Measurements from ENCODE around the gene ADAMTS1.

The ADAMTS1 gene

DNA sequence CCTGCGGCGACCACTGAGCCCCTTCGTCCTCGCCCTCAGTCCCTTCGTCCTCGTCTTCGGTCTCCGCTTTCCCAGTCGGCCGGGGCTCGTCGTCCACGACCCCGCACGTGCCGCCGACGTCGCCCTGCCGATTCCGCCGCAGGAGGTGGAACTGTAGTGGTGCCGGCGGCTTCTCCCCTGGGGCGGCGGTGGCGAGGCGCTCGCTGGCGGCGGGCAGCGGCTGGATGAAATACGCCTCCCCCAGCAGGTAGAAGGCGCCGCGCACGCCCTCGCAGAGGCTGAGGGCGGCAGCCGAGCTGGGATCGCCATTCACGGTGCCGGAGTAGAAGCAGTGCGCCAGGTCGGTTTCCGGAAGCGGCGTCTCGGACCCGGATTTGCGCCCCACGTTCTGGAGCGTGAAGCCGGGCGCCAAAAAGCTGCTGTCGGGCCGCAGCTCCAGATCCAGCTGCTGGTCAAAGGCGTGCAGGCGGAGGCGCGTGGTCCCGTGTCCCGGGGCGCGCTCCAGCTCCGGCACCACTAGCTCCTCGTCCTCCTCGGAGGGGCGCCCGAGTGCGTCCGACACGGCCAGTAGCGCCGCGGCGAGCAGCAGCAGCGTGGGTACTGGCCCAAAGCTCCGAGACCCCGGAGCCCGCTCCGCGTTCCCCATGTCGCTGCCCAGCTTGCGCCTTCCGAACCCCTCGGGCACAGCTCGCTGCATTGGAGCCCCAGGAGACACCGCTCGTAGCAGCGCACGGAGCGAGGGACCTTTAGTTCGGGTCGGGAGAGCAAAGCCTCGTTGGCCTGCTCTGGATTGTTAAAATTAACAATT, 747 bp downstream of the ADAMTS1 start:
- DNase-seq (ENCODE audit: low spot score), result no peak

DNA sequence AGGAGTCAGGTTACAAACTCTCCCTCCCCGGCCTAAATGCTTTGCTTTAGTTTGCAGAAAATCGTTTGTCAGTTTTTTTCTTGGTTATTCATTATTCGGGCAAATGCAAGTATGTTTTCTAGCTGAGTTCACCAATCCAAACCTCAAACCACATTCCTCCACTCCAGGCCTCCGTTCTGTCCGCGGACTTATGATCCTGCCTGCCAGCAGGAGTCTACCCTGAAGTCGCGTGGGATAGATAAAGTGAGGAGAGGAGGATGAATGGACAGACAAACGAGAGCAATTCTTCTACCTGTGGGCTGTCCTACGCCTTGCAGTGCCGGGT, 1.3 kb downstream of the ADAMTS1 start:
- no peak for DNase-seq (ENCODE audit: low spot score)

DNA sequence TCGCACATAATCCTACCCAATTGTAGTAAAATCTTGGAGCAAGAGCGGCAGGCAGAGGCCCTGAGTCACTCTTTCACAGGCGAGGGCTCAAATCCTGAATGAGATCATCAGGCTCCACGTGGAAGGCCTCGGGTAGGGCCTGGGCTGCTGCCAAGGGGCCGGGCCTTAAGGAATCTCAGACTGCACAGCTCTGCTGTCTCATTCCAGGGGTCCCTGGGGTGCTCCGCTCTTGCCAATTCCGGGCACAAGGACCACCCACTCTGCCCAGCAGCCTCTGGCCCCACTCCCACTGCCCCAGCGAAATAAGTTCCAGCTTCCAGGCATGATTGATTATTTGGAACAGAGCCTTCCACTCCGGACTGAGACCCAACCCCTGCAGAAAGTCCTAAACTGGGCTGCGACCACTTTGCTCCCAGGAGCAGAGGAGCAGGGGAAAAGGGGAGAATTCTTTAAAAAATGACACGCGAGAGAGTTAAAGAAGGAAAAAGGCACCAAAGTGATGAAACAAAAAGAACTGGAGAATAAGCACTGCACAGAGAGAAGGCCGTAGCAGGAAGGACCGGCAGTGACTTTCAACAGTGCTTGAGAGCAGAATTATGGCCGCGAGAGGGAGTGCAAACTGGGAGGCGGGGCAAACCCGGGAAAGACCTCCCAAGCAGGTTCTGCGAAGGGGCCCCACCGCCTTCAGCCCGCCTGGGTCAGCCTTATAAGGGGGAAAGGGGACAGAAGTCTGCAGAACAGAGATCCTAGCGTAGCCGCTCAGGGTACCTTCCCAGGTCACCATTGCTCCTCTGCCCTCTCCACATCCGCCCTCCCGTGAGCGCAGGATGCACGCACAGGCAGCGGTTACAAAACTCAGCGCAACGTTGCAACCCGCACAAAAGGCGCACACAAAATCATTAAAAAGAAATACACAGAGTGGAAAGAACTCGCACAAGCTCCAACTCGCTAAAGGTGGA, 2.0 kb downstream of the ADAMTS1 start:
- DNase-seq (ENCODE audit: low spot score), result no peak

DNA sequence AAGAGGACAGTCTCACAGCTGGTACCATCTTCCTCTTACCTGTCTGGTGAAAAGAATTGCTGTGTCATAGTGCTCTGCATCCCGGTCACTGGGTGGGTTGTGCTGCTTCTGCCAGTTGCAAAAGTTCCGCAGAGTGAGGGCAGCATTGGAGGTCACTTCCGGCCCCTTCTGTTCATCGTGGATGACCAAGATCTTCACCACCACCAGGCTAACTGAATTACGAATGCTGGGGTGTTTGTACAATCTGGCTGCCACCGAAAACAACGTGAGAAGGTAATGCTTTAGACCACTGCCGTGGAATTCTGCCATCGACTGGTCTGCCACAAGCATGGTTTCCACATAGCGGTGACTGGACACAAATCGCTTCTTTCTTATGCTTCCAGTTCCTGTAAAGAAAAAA, 2.9 kb downstream of the ADAMTS1 start:
- DNase-seq (ENCODE audit: low spot score), result no peak

DNA sequence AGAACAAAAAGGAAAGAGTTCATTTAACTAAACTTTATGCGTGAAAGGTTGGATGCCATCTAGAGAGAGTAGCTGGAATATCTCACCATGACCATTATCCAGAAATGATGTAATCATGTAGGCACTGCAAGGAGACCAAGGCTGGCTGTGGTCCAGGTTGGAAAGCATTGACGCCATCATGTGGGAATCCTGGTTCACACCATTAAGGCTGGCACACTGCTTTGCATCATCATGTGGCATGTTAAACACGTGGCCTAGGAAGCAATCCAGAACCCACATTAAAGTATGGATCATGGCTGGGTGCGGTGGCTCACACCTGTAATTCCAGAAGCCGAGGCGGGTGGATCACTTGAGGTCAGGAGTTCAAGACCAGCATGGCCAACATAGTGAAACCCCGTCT, 4.3 kb downstream of the ADAMTS1 start:
- no peak for DNase-seq (ENCODE audit: low spot score)

DNA sequence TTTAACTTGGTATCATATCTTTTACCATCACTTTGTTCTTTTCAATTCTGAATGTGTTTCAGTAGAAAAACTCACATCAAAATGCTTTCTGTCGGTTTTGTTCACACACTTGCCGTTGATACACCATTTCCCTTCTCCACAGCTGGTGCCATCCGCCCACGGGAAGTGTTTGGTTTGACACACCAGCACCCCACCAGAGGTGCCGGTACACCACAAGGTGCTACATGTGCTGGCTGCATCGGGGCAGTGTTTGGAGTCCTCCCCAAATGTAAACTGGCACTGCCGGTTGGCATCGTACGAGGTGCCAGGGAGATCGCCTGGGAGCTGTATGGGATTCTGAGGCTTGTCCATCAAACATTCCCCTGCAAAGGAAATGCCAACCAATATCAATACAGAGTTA, 5.0 kb downstream of the ADAMTS1 start:
- DNase-seq (ENCODE audit: low spot score), result no peak

DNA sequence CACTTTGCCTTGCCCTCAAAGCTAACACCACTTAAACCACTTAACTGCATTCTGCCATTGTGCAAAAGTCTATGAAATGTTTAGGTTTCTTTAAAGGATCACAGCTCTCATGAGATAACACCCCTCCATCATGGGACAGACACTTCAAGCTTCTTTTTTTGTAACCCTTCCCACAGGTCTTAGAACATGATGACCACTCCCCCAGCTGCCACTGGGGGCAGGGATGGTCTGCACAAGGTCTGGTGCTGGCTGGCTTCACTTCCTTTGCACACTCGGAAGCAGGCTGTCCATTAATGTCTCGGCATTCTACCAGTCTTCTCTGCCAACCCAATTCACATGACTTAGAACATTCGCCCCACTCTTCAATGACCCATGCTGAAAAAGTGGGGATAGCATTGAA, 7.7 kb downstream of the ADAMTS1 start:
- DNase-seq (ENCODE audit: low spot score), result no peak

DNA sequence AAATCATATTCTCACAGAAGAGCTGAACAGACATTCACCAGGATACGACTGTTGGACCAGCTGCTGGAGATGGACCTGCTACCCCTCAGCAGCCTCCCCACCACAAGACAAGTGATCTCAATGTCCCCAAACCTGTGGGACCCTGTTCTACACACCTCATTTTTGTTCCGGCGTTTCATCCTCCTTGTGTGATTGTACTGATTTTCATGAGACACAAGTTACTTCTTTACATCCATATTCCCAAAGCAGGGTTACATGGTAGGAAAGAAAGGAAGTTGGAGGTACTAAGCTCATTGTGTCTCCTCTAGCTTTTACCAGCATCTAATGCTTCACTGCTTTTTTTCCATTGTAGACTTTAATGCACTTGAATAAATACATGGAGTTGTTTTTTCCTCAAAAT, 8.7 kb downstream of the ADAMTS1 start:
- no peak for DNase-seq (ENCODE audit: low spot score)

DNA sequence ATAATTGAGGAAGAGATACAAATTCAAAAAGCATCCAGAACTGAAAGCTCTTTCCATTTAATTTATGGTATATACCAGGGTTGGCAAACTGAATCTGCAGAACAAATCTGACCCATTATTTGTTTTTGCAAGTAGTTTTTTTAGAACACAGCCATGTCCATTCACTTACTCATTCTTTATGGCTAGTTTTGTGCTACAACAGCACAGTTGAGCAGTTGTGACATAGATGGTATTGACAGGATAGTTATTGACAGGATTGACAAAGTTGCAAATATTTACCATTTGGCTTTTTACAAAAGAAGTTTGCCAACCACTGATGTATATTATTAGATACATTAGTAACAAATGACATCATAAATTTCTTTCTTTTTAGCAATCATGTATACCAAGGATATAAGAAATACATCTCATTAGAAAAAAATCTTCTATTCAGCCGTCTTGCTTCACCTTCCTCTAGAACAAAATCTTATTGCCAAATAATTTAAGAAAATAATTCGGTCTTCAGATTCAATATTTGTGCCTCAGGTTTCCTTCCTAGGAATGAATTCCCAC, 9.4 kb downstream of the ADAMTS1 start:
- DNase-seq (ENCODE audit: low spot score), result no peak

DNA sequence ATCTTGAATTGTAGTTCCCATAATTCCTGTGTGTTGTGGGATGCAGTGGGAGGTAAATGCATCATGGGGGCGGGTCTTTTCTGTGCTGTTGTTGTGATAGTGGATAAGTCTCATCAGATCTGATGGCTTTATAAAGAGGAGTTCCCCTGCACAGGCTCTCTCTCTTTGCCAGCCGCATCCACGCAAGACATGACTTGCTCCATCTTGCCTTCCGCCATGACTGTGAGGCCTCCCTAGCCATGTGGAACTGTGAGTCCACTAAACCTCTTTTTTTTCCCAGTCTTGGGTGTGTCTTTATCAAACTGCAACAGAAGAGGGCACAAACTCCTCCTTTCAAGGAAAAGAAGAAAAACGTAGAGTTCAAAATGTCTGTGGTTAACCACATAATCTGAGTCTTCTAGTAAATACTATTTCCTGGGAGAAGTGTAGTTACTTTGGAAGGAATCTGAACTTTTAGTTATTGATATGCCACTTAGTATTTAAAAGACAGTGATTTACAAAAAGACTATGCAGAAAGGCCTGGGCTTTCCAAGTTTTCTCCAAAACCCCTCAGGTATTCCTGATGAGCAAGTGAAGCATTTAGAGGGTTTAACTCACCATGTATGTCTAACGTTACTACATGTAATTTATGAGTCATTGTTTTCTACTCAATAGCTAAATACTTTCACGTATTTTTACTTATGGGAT, 10.0 kb downstream of the ADAMTS1 start:
- DNase-seq (ENCODE audit: low spot score), result no peak

DNA sequence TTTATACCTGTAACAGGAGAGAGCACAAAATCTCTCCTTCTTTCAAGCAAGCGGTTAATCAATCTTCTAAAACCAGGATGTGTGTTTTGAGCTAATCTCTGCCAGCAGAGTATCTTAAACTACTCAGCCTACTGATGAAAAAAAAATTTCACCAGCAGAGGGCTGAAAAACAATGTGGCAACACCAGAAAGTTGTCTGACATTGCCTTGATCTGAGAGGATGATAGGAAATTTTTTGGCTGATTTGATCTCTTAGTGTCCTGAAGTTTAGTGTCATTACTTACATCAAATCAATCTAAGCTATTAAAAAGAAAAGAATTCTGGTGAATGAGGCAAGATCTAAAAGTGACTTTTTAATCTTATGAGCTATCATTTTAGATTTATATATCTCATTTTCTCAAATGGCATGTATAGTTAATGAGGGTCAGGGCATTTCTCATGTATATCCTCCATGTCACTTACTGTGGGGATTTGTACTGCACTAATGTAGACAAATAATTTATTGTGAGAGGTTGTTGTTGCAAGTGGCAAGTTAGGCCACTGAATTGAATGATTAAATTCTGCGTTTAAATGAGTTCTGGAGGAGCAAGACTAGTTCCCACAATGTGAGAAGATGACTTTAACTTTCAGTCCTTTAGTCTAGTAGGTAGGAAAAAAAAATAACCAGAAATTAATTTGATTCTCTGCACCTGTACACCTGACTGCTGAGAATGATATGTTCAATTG, 10.9 kb downstream of the ADAMTS1 start:
- DNase-seq (ENCODE audit: low spot score), result no peak

DNA sequence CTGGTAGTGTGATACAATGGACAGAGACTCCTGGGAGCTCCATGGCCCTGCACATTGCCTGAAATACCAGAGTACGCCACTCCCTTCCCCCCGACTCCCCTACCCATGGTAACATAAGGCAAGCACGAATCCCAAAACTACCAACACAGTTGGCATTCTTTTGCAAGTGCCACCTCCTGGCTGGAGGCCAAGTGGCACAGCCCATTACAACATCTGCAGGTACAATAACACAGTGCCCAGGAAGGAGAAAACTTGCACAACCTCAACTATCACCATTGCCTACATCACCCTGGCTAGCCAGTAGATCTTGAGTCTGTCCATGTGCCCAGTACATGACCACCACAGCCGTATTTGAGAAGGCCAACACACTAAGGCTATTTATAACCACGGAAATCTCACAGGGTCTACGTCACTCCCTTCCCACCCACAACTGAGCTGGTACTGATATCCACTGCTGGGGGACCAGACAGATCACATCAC, 11.7 kb downstream of the ADAMTS1 start:
- no peak for DNase-seq (ENCODE audit: low spot score)

DNA sequence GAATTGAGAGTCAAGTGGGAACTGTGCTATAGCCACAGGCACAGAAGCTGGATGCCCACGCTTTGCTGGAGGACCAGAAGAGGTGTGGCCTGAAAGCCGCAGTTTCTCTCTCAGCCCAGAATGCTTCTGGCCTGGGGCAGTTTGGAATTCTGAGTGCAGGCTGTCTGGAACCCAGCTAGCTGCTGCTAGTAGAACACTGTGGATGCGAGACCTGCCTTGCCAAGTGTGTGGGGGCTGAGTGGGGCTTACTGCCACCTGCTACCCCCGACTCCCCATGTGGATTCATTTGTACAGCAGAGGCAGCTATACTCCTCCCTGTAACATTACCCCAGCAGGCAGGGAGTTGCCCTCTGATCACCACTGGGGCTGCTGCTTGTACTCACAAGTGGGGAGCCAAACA, 12.2 kb downstream of the ADAMTS1 start:
- DNase-seq (ENCODE audit: low spot score), result no peak

DNA sequence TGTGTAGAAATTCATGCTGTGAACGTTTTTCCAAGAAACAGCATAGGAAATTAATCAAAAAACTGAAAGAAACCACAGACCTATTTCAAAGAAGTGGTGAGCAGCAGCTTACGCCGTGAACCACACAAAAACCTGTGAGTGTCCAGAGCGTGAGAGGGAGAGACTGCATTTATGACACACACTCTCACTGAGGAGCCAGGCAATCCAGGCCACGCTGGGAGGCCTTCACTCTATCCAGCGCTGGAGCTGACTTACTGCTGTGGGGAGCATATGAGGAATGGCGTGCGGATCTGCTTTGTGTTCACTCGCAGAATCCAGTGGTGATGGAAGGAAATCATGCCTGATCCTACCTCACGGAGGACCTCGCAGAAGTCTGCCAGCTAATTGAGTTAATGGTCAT, 12.7 kb downstream of the ADAMTS1 start:
- DNase-seq (ENCODE audit: low spot score), result no peak

DNA sequence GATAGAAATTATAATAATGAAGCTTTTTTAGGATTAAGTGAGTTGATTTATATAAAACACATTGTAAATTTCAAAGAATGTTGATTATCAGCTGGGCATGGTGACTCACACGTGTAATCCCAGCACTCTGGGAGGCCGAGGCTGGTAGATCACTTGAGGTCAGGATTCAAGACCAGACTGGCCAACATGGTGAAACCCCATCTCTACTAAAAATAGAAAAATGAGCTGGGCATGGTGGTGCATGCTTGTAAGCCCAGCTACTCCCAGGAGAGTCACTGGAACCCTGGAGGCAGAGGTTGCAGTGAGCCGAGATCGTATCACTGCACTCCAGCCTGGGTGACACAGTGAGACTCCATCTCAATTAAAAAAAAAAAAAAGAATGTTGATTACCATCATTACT, 18.4 kb downstream of the ADAMTS1 start:
- no peak for DNase-seq (ENCODE audit: low spot score)

DNA sequence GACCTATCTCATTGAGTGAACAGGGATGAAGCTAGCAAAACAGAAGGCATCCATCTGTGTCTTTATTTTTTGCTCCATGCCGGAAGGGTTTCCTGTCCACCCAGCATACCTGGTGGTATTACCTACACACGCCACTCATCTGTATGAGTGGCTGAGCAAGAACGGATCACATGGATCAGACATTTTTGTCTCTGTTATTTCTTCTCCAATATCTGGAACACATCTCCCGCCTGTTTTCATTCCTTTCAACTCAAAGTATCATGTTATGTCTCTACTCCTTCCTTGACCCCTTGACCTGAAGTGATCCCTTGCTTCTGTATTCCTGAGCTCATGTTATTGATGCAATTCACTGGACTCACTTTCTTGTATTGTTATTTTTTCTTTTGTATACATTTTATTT, 24.7 kb downstream of the ADAMTS1 start:
- DNase-seq (ENCODE audit: low spot score), result no peak

DNA sequence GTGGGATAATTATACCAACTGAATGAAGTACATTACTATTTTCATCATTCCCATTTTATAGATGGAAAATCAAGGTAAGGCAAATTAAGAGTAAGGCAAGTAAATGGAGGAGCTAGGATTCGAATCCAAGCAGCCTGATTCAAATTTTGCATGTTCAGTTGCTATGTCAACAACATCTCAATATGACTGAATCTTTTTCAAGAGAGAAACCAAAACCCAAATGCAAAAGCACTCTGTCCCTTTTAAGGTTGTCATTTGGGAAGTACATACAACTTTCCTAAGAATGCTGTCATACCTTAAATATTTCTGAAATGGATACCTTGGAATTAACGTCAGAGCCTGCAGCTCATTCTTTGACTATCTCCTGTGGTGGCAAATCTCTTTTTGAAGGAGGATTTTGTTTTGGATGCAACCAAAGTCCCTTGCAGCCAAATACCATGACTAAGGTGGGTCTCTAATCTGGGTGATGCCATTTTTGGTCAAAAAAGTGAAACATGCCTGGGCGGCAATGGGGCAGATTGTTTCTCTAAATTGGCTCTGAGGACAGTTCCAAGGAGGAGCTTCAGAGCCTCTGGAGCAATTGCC, 25.4 kb downstream of the ADAMTS1 start:
- no peak for DNase-seq (ENCODE audit: low spot score)

DNA sequence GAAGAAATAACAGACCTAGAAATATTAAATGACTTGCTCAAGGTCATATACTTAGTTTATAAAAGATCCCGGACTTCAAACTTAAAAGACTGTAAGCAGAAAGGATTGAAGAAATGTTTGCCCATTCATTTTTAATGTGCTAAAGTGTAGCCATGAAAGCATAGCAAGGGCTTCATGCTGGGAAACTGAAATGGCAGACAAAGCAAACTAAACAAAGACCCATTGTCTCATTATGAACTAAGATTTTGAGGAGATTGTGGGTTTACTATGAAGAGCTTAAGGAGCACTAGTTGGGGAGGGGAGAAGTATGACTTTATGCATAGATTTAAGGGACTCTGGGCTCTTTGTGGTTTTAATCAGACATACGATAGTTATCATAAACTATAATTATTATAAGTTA, 26.3 kb downstream of the ADAMTS1 start:
- no peak for DNase-seq (ENCODE audit: low spot score)

DNA sequence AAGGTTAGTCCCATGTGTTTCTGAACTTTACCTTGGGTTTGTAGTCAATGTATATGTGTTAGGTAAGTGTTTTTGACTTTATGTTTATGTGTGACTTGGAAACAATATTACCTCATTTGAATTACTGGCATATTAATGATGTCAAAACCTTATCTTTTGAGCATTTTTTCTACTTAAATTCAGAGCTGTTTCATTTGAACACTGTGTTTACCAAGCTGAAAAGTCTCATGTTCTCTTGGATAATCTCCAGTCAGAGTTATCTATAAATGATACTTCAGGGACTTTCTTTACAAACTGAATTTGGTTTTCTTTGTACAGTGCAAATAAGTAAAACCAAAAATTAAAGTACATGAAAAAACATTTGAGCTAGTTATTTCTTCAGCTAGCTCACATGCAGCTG, 30.0 kb downstream of the ADAMTS1 start:
- no peak for DNase-seq (ENCODE audit: low spot score)

DNA sequence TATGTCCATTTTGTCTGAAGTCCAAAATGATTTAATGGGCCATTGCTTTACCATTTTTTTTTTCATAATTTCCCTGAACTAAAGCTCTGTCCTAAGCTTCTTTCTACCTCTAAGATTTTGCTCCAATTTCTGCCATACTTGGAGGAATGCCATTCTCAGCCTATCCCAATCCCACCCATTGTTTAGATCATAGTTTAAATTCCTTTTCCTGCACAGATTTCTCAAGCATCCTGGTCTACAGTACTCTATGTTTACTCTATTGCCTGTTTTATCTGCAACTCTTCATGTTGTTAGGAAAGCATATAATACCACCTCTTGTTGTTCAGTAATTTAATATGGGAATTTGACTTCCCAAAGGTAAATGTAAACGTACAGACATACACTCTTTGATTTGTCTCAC, 30.8 kb downstream of the ADAMTS1 start:
- no peak for DNase-seq (ENCODE audit: low spot score)

DNA sequence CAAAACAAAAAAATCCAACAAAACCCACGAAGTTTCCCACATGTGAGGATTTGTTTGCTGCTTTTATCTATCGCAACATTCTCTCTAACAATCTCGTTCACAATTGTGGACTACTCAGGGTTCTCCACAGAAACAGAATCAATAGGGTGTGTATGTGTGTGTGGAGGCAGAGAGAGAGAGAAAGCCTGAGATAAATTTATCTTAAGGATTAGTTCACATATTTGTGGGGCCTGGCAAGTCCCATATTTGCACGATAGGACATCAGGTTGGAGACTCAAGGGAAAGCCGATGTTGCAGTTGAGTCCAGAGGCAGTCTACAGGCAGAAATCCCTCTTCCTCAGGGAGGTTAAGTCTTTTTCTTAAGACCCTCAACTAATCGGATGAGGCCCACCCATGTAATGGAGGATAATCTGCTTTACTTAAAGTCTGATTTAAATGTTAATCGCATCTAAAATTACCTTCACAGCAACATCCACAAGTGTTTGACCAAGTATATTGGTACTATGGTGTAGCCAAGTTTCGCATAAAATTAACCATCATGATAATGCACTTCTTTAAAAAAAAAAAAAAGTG, 31.7 kb downstream of the ADAMTS1 start:
- no peak for DNase-seq (ENCODE audit: low spot score)
